HG03457 (cell line): Measurements from ENCODE around the gene PWWP2B.

Experiments
- ATAC-seq: cut with Tn5 transposase; IDR thresholded peaks from one replicate; pipeline ENCODE4 v1.9.1; 2021; ENCODE audit warnings: moderate number of reproducible peaks; ENCODE audit not compliant: unreplicated experiment

PWWP2B gene

DNA sequence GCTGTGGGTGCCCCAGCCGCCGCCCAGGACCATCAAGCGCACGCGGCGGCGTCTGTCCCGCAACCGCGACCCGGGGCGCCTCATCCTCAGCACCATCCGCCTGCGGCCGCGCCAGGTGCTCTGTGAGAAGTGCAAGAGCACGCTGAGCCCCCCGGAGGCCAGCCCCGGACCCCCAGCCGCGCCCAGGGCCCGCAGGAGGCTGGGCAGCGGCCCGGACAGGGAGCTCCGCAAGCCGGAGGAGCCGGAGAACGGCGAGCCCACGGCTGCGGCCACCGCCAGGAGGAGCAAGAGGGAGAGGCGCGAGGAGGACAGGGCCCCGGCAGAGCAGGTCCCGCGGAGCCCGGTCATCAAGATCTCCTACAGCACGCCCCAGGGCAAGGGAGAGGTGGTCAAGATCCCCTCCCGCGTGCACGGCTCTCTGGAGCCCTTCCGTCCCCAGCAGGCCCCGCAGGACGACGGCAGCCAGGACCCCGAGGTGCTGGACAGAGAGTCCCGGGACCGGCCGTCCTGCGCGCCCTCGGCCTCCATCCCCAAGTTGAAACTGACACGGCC, 8.0 kb downstream of the PWWP2B start:
- ATAC-seq = no peak

DNA sequence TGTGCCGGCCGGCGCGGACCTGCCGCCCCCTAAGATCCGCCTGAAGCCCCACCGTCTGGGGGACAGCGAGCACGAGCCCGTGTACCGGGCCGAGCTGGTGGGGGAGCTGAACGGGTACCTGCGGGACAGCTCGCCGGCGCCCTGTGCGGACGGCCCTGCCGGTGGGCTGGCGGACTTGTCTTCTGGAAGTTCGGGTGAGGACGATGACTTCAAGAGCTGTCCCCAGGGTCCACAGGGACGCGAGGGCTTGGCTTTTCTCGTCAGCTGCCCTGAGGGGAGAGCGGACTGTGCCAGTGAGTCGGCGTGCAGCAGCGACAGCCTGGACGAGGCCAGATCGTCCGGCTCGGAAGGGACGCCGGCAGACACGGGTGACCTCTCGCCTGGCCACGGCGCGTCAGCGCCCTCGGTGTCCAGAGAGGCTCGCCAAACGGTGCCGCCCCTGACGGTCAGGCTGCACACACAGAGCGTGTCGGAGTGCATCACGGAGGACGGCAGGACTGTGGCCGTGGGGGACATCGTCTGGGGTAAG, 8.5 kb downstream of the PWWP2B start:
- ATAC-seq = no peak

DNA sequence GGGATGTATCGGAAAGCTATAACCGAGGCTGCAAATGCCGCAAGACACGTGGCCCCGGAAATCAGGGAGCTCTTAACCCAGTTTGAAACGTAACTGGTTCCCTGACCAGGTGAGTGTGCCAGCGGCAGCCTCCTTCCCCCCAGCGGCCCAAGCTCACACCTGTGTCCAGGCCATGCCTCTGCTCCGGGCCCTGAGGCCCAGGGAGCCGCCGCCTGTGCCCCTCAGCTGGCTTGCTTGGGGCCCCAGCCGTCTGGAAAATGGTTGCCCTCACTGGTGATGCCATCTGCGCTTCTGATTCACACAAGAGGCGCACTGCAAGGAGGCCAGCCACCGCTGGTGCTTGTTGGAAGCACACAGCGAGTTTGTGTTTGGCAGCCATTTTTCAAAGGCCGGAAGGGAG, 9.2 kb downstream of the PWWP2B start:
- no peak for ATAC-seq

DNA sequence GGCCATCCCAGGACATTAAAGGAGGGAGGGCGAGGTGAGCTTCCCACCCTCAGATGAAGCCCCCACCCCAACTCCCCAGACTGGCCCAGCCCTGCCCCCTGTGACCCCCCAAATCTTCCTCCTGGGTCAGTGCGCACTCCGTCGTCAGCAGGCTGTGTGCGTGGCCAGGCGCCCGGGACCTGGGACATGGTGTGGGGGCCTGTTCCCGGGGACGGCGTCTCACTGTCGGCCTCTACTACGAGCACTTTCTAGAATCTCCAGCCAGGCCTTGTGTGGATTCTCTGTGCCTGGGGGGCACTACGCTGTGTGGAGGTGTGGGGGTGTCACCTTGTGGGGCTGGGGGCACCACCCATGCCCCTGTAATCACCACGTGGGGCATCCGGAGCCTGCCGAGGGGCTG, 9.8 kb downstream of the PWWP2B start:
- ATAC-seq = no peak

DNA sequence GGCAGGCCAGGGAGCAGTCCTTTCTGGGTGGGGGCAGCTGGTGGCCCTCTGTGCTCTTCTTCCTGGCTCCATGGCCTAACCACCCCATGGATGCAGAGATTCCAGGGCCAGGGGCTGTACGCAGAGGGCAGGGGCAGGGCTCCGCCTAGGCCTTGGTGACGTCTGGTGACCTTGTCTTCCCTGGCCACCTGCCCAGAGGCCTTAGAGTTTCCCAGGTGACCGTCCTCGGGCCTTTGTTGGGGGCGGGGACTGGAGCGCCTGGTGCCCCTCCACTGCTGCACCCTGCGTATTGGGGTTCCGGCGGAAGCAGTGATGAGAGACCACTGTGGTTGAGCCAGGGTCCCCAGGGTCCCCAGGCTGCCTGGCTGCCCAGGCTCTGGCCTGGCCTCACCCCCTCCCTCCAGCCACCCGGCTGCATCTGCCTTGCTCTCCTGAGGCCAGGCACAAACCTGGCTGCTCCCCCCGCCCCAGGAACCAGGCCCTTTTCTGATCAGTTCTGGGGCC, 10.3 kb downstream of the PWWP2B start:
- no peak for ATAC-seq

DNA sequence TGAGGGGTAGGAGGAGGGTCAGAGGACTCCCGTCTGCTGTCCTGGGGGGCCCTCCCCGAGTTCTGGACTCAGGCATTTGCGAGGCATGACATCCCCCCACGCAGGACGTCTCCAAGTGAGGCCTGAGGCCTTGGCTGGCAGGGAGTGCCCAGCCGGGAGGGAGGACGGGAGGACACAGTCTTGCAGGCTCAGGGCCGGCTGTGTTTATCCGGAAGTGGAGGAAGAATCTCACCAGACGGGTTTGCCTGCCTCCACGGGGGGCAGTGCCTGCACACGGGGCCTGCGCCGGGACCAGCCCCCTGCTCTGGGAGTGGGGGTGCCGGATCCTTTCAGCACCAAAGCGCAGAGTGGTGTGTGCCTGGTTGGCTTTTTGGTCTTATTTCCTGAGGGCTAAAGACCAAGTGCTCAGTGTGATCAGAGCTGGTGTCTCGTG, 10.9 kb downstream of the PWWP2B start:
- ATAC-seq = no peak

DNA sequence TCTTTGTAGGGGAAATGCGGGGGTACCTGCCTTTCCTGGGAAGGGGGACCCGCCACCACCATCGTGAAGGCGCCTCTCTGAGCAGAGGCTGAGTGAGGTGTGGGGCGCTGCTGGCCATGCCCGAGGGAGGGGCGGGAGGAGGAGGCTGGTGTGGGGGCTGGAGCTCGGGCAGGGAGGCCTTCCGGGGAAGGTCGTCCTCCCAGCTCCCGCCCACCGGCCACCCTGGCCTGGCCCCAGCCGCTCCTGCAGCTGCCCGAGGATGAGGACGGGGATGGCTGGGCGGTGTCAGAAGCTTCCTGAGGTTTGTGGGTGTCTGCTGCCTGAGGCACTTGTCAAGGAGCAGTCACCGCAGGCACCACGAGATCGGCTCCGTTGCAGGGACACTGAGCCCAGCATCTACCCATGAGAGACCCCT, 11.4 kb downstream of the PWWP2B start:
- no peak for ATAC-seq

DNA sequence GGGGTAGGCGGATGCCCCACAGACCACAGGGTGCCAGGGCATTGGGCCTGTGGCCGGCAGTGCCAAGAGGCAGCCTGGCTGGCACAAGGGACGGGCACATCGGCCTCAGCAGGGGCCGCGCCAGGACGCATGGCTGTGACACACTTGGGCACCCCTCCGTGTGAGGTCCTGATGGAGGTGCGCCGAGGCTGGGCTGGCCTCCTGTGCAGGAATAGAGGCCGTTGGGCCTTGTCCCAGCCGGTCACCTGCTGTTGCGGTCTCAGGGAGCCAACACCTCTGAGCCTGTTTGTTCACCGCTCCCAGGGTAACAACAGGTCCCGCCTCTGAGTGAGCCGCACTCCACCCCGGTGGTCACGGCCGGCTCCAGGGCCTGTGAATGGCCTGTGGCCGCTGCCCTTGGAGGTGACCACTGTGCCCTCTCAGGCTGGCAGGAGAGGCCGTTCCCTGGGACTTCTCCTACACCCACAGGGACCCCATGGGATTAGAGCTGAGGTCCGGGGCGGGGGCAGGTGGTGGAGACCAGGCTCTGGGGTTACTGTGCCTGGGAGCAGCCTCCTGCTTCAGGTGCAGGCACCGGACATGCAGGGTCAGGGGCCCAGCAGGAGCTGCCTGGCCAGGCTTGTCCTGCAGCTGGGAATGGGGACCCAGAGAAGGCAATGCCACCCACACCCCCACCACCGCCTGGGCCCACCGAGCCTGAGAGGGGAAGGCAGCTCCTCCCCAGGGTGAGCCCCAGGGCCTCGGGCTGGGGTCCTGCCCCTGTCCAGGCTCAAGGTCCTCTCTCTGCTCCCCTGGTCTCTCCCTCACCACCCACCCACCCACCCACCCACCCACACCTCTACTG, 12.0 kb downstream of the PWWP2B start:
- ATAC-seq = no peak

DNA sequence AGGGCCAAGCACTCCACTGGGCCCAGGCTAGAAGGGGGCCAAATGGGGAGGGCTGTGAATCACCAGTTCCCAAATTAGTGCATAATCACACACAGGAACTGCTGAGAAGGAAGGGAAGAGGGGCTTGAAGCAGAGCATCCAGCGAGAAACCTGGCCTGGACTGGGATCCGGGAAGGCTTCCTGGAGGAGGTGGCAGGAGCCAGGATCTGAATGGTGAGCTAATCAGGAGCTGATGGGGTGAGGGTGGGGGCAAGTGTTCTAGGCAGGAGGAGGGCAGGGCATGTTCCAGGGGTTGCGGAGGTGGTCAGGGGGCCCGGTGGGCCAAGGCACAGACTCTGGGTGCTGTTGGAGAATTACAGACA, 12.6 kb downstream of the PWWP2B start:
- no peak for ATAC-seq

DNA sequence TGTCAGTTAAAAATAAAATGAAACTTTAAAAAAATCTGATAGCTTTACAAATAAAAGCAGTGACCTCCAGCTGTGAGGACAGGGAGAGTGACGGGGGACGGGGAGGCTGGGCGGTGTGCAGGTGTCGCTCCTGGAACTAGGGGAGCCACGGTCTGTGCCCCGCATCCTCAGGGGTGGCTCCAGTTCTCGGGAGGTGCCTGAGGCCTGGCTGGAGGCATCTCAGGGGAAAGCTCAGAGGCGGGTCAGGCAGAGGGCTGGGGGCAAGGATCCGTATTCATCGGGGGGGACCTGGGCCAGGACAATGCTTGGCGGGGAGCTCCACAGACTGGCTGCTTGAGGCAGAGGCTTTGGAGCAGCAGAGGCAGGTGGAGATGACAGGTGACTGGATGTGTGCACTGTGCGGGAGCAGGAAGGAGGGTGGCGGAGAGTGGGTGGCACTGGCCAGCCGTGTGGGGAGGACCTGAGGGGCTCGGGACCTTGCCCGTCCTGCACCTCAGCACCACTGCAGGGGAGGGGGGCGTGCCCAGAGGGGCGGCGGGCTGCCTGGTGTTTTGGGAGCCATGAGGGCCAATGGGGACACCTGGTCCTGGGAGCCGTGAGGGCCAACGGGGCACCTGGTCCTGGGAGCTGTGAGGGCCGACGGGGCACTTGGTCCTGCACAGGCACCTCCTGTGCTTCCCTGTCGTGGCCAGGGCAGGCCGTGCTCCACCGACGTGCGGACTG, 13.2 kb downstream of the PWWP2B start:
- ATAC-seq = no peak

DNA sequence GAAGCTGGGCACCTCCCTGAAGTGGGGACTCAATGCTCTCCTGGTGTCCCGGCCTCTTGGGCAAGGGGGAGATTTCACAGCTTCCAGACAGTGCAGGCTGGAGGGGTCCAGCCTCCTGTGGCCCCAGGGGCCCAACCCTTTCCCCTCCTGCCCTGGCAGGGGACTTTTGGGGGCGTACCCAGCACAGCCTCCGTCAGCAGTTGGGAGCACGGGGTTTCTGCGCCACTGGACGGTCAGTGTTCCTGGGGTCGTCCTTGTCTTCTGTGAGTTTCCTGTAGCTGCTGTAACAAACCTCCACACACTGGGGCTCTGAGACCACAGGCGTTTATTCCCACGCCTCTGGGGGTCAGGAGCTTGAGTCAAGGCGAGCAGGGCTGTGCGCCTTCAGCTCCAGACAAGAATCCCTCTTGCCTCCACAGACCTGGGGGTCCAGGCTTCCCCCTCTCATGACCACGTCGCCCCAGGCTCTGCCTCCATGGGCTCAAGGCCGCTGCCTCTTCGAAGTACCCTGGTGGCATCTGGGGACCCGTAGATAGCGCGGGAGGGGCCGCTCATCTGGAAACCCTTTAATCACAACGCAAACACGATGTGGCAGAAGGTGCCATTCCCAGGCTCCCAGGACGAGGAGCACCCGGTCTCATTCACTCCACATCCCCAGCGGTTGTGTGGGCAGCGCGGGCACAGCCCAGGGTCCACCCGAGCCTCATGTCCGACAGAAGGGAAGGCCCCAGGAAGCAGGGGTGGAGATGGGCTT, 14.0 kb downstream of the PWWP2B start:
- ATAC-seq = no peak

DNA sequence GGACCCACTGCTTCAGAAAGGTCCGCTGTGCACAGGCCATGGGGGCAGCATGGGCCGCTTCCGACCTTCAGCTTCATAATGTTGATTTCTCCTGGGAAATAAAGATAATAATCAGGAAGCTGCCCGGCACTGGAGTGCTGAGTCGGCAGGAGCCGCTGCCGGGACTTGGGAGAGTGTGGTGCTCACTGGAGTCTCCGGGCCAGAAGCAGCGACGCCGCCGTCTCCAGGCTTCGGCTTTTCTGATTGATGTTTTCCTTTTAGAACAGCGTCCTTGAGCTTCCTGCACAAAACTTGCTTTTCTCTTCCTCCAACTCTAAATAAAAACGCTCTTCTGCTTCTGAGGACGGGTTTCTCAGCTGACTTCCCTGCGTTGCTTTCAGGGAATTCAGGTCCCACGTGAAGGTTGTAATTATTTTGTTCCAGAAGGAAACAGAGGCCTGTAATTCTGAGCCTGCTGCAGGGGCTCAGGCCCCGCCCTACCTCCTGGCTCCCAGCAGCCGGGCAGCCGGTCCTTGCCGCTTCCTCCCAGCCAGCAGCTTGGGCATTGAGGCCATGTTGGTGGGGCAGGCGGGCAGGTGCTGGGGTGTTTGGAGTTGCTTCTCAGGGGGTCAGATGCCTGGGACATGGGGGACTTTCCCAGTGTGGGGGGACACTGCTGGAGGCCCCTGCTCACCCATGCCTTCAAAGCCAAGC, 14.7 kb downstream of the PWWP2B start:
- no peak for ATAC-seq

DNA sequence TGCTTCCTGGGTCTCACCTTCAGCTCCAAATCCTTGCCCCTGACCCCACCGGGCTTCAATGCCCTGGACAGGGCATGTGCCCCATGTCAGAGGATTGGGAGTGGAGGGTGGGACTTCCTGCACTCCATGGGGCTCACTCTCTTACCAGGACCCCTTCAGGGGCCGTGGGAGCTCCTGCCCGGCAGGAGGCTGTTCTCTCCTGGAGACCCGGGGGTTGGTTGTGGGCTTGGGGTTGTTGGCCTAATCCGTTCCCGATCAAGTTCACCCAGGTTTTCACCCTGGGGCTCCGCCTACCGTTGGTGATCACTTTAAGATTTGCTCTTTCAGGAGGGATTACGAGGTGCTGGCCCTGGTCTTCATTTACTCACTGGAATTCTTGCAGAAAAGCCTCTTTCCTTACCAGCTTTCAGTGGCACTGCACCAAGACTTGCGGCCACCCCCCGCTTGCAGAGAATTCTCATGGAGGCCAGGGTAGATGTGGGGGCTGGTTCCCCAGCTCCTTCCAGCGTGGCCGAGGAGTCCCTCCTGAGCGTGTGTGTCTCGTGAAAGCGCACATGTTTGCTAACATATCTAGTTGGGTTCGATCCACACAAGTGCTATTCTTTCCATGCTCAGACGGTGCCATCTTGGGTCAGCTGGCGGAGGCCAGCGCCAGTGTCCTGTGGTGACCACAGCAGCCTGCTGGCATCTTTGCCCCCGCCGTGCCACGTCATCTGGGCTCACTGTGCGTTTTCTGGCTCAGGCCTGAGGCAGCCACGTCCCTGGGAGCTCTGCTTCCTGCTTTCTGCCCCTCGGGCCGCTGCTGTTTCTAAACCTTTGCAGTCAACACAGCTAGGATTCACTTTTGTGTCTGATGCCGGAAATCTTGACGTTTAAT, 15.6 kb downstream of the PWWP2B start:
- no peak for ATAC-seq

DNA sequence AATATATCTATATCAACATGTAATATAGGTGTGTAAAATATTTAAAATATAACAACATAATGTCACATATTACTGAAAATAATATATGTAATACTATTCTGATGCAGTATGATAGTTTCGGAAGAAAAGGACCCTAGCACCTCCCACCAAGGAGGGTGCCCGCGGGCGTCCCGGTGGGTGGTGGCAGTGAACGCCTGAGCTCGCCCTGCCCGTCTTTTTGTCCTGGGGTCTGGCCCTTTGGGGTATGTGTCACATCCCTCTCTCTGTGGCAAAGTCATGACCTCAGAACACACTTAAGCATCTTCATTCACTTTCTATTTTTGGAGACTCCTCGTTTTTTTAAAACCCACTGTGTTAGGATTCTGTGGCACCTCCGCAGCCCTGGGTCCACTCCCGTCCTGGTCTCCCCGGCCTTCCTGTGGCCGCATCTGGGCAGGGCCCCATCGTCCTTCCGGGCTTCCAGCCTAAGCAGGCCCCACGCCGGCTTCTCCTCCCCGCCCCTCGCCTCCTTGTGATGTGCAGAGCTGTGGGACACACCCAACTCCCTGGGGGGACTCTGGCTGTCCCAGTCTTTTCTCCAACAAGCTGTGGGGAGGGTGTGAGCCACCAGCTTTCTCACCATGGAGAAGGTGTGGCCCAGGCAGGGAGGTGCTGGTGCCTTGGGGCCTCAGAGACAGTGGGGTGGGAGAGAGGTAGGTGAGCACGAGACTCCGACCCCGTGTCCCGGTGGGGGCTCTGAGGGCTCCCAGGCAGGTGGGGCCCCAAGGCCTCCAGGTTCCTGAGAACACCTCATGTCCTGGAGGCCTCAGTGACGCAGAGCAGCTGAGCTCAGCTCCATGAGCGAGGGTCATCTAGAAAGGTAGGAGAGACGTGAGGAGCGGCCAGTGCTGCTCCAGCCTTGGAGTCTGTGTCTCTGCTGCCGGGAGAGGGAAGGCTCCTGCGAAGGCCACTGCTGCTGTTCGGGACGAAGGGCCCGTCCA, 16.5 kb downstream of the PWWP2B start:
- ATAC-seq = no peak

DNA sequence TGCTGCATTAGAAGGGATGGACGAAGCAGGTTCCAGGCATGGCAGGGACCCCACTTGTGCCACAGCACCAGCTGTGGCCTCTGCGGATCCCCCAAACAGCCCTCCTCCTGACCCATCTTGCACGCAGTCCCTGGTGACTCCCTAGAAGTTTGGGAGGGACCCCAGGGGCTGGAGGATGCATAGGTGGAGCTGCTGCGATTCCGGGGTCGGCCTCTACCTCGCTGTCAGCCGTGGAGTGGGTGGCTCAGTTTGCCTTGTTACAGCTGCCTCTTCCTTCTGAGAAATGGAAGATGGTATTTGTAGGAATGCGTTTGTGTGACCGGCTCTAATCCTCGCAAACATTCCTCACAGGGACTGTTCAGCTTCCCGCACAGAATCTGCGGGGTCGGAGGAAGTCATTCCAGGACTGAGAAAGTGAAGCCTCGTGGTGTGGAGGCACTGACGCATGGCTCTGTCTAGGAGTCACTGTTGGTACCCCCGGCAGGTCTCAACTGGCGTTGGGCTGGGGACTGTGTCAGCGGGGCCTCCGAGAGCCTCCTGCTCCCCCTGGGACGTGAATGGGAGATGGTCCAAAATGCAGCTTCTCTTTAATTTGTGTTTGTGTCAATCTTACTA, 17.5 kb downstream of the PWWP2B start:
- no peak for ATAC-seq

DNA sequence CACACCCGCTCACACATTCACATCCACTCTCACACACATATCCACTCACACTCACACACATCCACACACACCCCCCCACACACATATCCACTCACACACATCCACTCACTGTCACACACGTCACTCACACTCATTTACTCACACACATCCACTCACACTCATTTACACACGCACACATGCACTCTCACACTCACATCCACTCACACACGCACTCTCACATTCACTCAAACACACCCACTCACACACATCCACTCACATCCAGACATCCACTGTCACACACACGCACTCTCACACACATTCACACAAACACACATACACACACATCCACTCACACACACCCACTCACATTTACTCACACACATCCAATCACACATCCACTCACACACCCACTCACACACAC, 18.3 kb downstream of the PWWP2B start:
- no peak for ATAC-seq

DNA sequence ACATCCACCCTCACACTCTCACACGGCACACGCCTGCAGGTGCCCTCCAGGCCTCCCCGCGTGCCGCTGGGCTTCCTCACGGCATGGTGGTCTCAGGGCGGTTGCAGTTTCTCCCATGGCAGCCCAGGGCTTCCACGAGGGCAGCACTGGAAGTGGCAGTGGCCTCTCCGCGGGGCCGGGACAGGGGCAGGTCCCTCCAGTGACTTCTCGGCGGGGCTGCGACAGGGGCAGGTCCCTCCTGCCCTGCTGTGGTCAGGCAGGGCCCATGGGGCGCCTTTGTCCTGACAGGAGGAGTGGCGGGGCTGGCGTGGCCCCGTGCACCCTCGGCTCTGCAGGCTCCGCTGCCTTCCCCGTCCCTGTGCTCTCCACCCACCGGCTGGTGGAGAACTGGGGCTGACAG, 19.0 kb downstream of the PWWP2B start:
- ATAC-seq = no peak
